HG02571 (cell line): ENCODE data around the gene TTLL7.
A peak's percentile ranks its signal among the peaks of the same experiment; 100 is the strongest.

ENCODE experiments used
- ATAC-seq: cut with Tn5 transposase; IDR thresholded peaks from one replicate; pipeline ENCODE4 v1.9.1; 2021; ENCODE audit warnings: mild to moderate bottlenecking, moderate library complexity; ENCODE audit not compliant: unreplicated experiment

TTLL7 gene, protein sequence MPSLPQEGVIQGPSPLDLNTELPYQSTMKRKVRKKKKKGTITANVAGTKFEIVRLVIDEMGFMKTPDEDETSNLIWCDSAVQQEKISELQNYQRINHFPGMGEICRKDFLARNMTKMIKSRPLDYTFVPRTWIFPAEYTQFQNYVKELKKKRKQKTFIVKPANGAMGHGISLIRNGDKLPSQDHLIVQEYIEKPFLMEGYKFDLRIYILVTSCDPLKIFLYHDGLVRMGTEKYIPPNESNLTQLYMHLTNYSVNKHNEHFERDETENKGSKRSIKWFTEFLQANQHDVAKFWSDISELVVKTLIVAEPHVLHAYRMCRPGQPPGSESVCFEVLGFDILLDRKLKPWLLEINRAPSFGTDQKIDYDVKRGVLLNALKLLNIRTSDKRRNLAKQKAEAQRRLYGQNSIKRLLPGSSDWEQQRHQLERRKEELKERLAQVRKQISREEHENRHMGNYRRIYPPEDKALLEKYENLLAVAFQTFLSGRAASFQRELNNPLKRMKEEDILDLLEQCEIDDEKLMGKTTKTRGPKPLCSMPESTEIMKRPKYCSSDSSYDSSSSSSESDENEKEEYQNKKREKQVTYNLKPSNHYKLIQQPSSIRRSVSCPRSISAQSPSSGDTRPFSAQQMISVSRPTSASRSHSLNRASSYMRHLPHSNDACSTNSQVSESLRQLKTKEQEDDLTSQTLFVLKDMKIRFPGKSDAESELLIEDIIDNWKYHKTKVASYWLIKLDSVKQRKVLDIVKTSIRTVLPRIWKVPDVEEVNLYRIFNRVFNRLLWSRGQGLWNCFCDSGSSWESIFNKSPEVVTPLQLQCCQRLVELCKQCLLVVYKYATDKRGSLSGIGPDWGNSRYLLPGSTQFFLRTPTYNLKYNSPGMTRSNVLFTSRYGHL

GRCh38 chr1:83998498-83999315 lies at the start of gene TTLL7:
TTLL7 (minus strand) TSS chr1:83999132; CDS start chr1:83952211, 46,921 bp downstream.
- peak; percentile 94 for ATAC-seq

GRCh38 chr1:84042461-84042860 lies 43.5 kb upstream of the TTLL7 start:
- no peak for ATAC-seq

GRCh38 chr1:84037758-84038611 lies 39.1 kb upstream of the TTLL7 start:
- no peak for ATAC-seq

DNA sequence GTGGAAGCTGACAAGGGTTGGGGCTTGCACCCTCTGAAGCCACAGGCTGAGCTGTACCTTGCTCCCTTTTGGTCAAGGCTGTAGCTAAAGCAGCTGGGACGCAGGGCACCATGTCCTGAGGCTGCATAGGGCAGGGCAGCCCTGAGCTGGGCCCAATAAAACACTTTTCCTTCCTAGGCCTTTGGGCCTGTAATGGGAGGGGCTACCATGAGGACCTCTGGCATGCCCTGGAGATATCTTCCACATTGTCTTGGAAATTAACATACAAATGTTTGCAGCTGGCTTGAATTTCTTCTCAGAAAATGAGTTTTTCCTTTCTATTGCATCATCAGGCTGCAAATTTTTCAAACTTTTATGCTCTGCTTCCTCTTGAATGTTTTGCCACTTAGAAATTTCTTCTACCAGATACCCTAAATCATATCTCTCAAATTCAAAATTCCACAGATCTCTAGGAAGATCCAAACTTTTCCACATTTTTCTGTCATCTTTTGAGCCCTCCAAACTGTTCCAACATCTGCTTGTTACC lies 32.9 kb upstream of the TTLL7 start:
- no peak for ATAC-seq

- ATAC-seq: no peak
These were observed 28.4 kb upstream of the TTLL7 start for GRCh38 chr1:84027368-84027767.

DNA sequence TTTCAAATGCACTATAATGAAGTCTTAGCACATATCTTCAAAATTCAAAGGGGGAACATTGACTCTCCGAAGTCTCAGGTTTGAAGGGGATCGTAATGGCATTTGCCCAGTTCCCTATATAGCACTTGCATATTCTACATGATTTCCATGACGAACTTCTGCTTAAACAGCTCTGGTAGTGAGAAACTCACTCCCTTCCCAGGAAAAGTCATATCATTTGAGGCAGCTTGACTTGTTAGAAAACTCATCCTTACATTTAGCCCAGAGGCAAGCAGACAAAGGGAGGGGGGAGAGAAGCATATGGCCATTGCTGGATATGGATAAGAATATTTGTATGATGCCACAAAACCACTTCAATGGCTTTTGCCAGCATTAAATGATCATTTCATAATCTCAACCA lies 27.0 kb upstream of the TTLL7 start:
- no peak for ATAC-seq

- no peak for ATAC-seq
These were observed 22.9 kb upstream of the TTLL7 start for GRCh38 chr1:84021822-84022221.

GRCh38 chr1:84020151-84020550 lies 21.2 kb upstream of the TTLL7 start:
- no peak for ATAC-seq

GRCh38 chr1:84019217-84019616 lies 20.3 kb upstream of the TTLL7 start:
- no peak for ATAC-seq

- ATAC-seq: no peak
These were observed 14.8 kb upstream of the TTLL7 start for GRCh38 chr1:84013708-84014107.

- ATAC-seq: no peak
These were observed 13.1 kb upstream of the TTLL7 start for GRCh38 chr1:84012018-84012417.

DNA sequence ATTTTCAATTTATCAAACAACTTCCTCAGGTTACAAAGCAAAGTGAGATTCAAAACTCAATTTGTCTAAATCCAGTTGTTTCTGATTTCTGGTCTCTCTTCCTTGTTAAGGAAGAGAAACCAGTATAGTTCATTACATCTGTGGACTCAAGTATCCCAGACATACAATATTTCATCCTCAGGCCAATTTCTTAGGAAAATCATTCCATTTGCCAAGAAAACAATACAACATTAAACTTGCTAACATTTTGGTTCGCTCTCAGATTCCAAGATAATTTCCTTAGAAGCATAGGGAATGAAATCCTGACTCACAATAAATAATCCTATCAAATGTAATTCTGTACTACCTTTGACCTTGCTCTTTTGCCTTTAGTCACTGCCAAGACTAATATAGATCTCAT lies 11.2 kb upstream of the TTLL7 start:
- ATAC-seq: no peak

DNA sequence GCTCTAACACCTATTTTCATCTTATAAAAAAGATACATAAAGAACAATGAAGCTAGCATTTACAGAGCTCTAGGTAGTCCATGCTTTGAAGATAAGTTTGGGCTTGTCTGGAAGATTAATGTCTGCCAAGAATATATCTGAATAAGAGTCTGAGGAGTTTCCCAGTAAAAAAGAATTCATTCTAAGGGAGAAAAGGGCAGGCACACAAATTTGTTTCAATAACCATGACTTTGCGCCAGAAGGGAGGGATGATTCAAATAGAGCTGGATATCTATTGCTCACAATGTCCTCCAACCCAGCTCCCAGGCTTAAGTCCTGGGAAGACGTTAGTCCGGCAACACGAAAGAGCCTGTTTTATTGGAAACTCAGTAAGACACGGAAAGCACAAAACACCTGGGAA lies 9.7 kb upstream of the TTLL7 start:
- no peak for ATAC-seq

DNA sequence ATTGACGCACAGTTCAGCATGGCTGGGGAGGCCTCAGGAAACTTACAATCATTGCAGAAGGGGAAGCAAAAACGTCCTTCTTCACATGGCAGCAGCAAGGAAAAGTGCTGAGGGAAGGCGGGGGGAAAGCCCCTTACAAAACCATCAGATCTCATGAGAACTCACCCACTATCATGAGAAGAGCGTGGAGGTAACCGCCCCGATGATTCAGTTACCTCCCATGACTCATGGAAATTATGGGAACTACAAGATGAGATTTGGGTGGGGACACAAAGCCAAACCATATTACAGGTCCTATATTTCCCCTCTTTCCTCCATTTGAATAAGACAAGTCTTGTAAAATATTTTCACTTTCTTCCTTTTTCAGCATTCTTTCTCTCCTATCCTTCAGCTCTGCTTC lies 7.7 kb upstream of the TTLL7 start:
- no peak for ATAC-seq

DNA sequence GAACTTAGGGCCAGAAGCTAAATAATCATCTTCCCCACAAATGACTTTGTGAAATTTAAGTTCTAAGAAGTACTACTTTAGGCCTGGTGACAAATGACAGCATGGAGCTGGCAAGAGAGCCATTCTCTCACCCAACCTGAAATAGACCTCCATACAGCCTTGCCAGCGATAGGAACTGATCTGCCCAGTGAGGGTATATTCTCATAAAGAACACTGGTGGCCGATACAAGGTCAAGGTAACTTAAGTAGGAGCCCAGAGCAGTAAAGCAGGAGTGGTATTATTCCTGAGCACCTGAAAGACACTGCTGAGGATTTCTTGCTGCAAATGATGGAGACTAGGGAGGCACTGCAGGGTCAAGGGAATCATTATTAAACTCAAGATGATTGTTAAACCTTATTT lies 2.6 kb upstream of the TTLL7 start:
- ATAC-seq: no peak

DNA sequence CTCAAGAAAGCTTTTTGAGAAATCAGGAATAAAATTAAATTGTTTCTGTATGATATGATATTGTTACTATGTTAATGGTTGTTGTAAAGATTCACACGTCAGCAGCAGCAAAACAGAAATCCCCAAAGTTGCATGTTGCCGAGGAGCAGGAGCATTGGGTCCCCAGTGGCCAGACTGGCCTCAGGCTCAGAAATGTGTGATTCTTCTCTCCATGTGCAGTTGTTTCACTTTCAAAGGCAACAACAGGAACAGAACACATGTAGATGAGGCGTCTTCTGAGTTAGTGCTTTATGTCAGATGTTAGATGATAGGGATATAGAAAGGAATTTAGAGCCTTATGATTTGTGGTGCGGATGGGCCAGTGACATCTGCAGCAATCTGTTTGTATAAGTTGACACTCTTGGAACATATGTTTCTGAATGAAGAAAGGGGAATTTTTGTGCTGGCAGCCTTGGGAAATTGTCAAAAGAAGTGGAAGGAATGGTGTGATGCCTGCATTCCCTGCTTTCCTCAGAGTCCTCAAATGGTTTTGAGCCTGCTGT lies 2.1 kb upstream of the TTLL7 start:
- ATAC-seq: no peak

- ATAC-seq: no peak
These were observed 1.4 kb upstream of the TTLL7 start for GRCh38 chr1:84000196-84000885.

GRCh38 chr1:83999316-83999819 lies 436 bp upstream of the TTLL7 start:
- ATAC-seq: peak; percentile 86

DNA sequence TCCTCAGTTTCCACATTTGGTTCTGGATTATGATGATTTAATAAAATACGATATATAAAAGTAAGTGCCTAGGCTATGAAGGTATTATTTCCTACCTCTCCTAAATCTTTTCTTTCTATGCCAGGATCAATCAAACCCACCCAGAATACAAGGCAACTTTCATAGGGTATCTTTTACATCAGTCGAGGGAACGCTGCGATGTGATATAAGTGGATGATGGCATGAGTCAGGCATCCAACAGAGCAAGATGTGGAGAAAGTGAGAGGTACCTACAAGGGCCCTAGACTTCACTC lies 781 bp downstream of the TTLL7 start:
- ATAC-seq: no peak
